ENCODE results near the gene AIP. TPM values are rescaled to one million over a fixed set of nuclear protein-coding genes. Genes with fewer than 3 reads are reported as not detected.
A peak's percentile ranks its signal among the peaks of the same experiment; 100 is the strongest.

Gene AIP
- total and polyA plus RNA-seq, 2 donors from 2014 or later: 61.5 to 135 TPM

- Histone ChIP-seq H3K4me3 (ENCODE audit: low read length in 3 of 3) (peak overlapping the region; percentile 47 to 76 (median 74)), H3K36me3 (ENCODE audit: control insufficient read depth in 2 of 3, insufficient read depth in 3 of 3, low read length in 3 of 3) (no peaks in the 10 kb centered on the region), H3K9me3 (ENCODE audit: control insufficient read depth in 2 of 3, insufficient read depth in 1 of 3, low read length in 3 of 3) (no peaks in the 10 kb centered on the region), H3K27ac (ENCODE audit: low read depth in 2 of 2, low read length in 2 of 2) (peak overlapping the region; percentile 81 to 88), H3K27me3 (ENCODE audit: control insufficient read depth, insufficient read depth, low read length) (no peaks in the 10 kb centered on the region), H3K9ac (ENCODE audit: low read length in 3 of 3) (peak overlapping the region; percentile 32 to 96 (median 82)), H3K4me1 (ENCODE audit: control insufficient read depth in 2 of 3, insufficient read depth in 2 of 3, low read depth in 1 of 3, low read length in 3 of 3) (peaks cover 0 to 23% (median 12%) of the 10 kb centered on the region in 3 donors)
- no peak for FAIRE-seq
- TF ChIP-seq CTCF (IDR thresholded peaks at IDR 0.05; ENCODE audit: borderline replicate concordance, extremely low read depth, insufficient read depth): no peak
- no peak for DNase-seq
- intact Hi-C loops (cut with DNase I): no loop called here
Measured at GRCh38 chr11:67468456-67468758, 14.4 kb upstream of the AIP start.

- Histone ChIP-seq H3K4me3 (ENCODE audit: low read length in 3 of 3) (peak within 1 kb of the TSS; percentile 74 to 84 (median 75)), H3K9ac (ENCODE audit: low read length in 3 of 3) (peak within 1 kb of the TSS; percentile 59 to 96 (median 84)), H3K27me3 (ENCODE audit: control insufficient read depth, insufficient read depth, low read length) (no peaks in the 10 kb centered on the region), H3K4me1 (ENCODE audit: control insufficient read depth in 2 of 3, insufficient read depth in 2 of 3, low read depth in 1 of 3, low read length in 3 of 3) (peaks cover 0 to 21% (median 8%) of the 10 kb centered on the region in 3 donors), H3K9me3 (ENCODE audit: control insufficient read depth in 2 of 3, insufficient read depth in 1 of 3, low read length in 3 of 3) (no peaks in the 10 kb centered on the region), H3K27ac (ENCODE audit: low read depth in 2 of 2, low read length in 2 of 2) (peak within 1 kb of the TSS; percentile 88), H3K36me3 (ENCODE audit: control insufficient read depth in 2 of 3, insufficient read depth in 3 of 3, low read length in 3 of 3) (no peaks in the 10 kb centered on the region)
- peak; percentile 54 for TF ChIP-seq CTCF (IDR thresholded peaks at IDR 0.05; ENCODE audit: borderline replicate concordance, extremely low read depth, insufficient read depth)
- DNase-seq: peak; percentile 94 to 98 (median 97)
- intact Hi-C loops (cut with DNase I): no loop called here
- FAIRE-seq: no peak
Measured at GRCh38 chr11:67468759-67469507, 13.9 kb upstream of the AIP start, which contains the start of gene TMEM134. Gene TMEM134 (minus strand): TSS chr11:67469251. CDS start chr11:67469192, 59 bp downstream.

GRCh38 chr11:67469508-67469811 is 13.4 kb upstream of the AIP start:
- Histone ChIP-seq H3K27ac (ENCODE audit: low read depth in 2 of 2, low read length in 2 of 2) (peak overlapping the region; percentile 84 to 88), H3K36me3 (ENCODE audit: control insufficient read depth in 2 of 3, insufficient read depth in 3 of 3, low read length in 3 of 3) (no peaks in the 10 kb centered on the region), H3K9me3 (ENCODE audit: control insufficient read depth in 2 of 3, insufficient read depth in 1 of 3, low read length in 3 of 3) (no peaks in the 10 kb centered on the region), H3K9ac (ENCODE audit: low read length in 3 of 3) (peak overlapping the region; percentile 59 to 85 (median 84)), H3K4me1 (ENCODE audit: control insufficient read depth in 2 of 3, insufficient read depth in 2 of 3, low read depth in 1 of 3, low read length in 3 of 3) (peaks cover 0 to 17% (median 4%) of the 10 kb centered on the region in 3 donors), H3K4me3 (ENCODE audit: low read length in 3 of 3) (peak overlapping the region; percentile 74 to 84 (median 75)), H3K27me3 (ENCODE audit: control insufficient read depth, insufficient read depth, low read length) (no peaks in the 10 kb centered on the region)
- DNase-seq (no peak), FAIRE-seq (no peak)
- intact Hi-C loops (cut with DNase I): no loop called here
- no peak for TF ChIP-seq CTCF (IDR thresholded peaks at IDR 0.05; ENCODE audit: borderline replicate concordance, extremely low read depth, insufficient read depth)

Measured in kidney (tissue), 14 donors.